SJCRH30 (cell line): ENCODE data around the gene CACHD1. TPM values are rescaled to one million over a fixed set of nuclear protein-coding genes. Genes with fewer than 3 reads are reported as not detected.
A peak's percentile ranks its signal among the peaks of the same experiment; 100 is the strongest.

Experiments used
- DNase-seq, 2 experiments: peaks; one replicate each; pipeline ENCODE4 v3.0.0-alpha.2; 2015 to 2020
- H3K27ac ChIP-seq: fragments of 250-450 bp; sonication (Bioruptor Pico); 2 replicates; pipeline ENCODE4 v1.5.1; 2020; ENCODE audit warnings: mild to moderate bottlenecking, moderate library complexity
- H3K27me3 ChIP-seq: fragments of 250-450 bp; sonication (Bioruptor Pico); 2 replicates; pipeline ENCODE4 v1.5.1; 2020; ENCODE audit warnings: mild to moderate bottlenecking, moderate library complexity
- H3K36me3 ChIP-seq: fragments of 250-450 bp; sonication (Bioruptor Pico); 2 replicates; pipeline ENCODE4 v1.5.1; 2020; ENCODE audit warnings: mild to moderate bottlenecking, moderate library complexity
- H3K4me1 ChIP-seq: fragments of 250-450 bp; sonication (Bioruptor Pico); 2 replicates; pipeline ENCODE4 v1.5.1; 2020; ENCODE audit warnings: mild to moderate bottlenecking, moderate library complexity
- H3K4me3 ChIP-seq: fragments of 250-450 bp; sonication (Bioruptor Pico); 2 replicates; pipeline ENCODE4 v1.5.1; 2020; ENCODE audit warnings: mild to moderate bottlenecking, moderate library complexity
- H3K9me3 ChIP-seq: fragments of 250-450 bp; sonication (Bioruptor Pico); replicated peaks from 2 replicates; pipeline ENCODE4 v1.5.1; 2020; ENCODE audit warnings: mild to moderate bottlenecking, moderate library complexity
- total RNA-seq: library from RNA; depleted of rRNA; stranded (reverse); fragments of >200 nt; shearing (Covaris generic); gene quantifications from 2 replicates; pipeline ENCODE4 v1.2.3, GENCODE V29; 2014

The CACHD1 gene
- total RNA-seq, 1 experiment from 2014 or later, result 12.1 TPM

GRCh38 chr1:64459743-64460142 lies 10.2 kb upstream of the CACHD1 start:
- Histone ChIP-seq H3K4me3 (no peak overlapping the region), H3K36me3 (no peaks in the 10 kb centered on the region), H3K27me3 (no peaks in the 10 kb centered on the region), H3K27ac (no peak overlapping the region), H3K4me1 (no peaks in the 10 kb centered on the region), H3K9me3 (no peaks in the 10 kb centered on the region)
- DNase-seq, result no peak

DNA sequence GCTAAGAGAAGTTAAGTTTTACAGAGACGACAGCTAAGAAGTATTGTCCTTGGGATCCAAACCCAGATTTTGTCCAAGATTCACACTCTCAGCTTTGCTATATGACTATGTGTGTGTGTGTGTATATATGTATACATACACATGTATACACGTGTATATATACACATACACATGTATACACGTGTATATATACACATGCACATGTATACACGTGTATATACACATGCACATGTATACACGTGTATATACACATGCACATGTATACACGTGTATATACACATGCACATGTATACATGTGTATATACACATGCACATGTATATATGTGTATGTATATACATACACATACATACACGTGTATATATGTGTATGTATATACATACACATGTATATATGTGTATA lies 3.9 kb upstream of the CACHD1 start:
- Histone ChIP-seq H3K4me3 (no peak overlapping the region), H3K36me3 (no peaks in the 10 kb centered on the region), H3K27me3 (no peaks in the 10 kb centered on the region), H3K27ac (no peak overlapping the region), H3K4me1 (no peaks in the 10 kb centered on the region), H3K9me3 (no peaks in the 10 kb centered on the region; the same call in 1 of the 2 replicates)
- DNase-seq, result no peak

DNA sequence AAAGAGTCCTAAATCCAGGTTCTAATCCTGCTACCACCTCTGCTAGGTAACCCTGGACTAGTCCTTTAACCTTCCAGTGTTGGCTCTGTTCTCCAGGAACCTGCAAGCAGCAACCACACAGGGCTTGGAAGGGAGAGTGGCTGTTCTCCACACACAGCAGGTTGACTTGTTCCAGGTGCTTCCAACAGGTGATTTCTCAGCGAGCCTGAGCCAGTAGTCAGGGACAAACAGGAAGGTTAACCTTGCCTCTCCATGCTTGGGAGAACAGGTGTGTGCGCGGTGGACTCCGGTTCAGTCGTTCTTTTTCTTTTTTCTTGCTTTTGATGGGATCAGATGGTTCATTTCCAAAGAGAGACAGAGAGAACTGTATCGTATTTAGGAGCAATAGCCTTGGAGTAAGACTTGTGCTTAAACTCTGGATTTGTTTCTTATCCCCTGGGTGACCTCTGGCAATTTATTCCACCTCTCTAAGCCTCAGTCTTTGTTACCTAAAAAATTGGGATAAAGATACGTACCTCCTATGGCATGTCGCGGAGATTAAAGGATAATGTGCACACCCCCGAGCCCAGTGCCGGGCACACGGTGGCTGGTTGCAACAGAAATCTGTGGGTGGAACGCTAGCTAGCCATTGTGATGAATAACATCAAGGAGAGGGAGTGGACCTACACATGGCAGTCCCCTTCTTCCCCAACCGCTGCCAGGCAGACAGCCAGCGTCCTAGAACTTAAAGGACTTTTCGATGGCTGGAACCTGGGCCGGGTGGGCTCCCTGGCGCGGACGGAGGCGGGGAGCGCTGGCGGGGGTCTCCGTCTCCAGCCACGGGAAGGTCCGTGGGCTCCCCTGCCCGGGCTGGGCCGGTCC lies 583 bp upstream of the CACHD1 start:
- Histone ChIP-seq H3K27ac (peak overlapping the region; percentile 60), H3K9me3 (no peaks in the 10 kb centered on the region; the same call in 1 of the 2 replicates), H3K4me3 (peak overlapping the region; percentile 89), H3K4me1 (no peaks in the 10 kb centered on the region), H3K27me3 (no peaks in the 10 kb centered on the region), H3K36me3 (no peaks in the 10 kb centered on the region)
- no peak for DNase-seq

DNA sequence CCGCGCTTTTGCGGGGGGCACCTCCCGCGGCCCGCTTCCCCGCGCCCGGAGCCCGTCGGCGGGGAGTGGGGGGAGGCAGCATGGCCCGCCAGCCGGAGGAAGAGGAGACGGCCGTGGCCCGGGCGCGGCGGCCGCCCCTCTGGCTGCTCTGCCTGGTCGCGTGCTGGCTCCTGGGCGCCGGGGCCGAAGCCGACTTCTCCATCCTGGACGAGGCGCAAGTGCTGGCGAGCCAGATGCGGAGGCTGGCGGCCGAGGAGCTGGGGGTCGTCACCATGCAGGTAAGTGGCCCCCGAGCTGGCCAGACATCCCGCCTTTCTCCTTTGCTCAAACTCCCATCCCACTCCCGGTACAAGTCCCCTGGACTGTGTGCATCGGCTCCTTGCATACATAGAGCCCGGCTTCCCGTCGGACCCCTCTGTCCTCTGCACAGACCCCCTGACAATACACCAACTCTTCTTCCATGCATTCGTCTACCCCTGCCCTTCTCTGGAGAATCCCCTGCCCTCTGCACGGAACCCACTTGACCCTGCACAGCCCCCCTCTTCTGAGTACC lies 812 bp downstream of the CACHD1 start:
- DNase-seq, result peak; percentile 49 to 57
- Histone ChIP-seq H3K36me3 (no peaks in the 10 kb centered on the region), H3K4me1 (no peaks in the 10 kb centered on the region), H3K9me3 (no peaks in the 10 kb centered on the region; the same call in 1 of the 2 replicates), H3K27me3 (no peaks in the 10 kb centered on the region), H3K4me3 (peak overlapping the region; percentile 89), H3K27ac (peak overlapping the region; percentile 60)

DNA sequence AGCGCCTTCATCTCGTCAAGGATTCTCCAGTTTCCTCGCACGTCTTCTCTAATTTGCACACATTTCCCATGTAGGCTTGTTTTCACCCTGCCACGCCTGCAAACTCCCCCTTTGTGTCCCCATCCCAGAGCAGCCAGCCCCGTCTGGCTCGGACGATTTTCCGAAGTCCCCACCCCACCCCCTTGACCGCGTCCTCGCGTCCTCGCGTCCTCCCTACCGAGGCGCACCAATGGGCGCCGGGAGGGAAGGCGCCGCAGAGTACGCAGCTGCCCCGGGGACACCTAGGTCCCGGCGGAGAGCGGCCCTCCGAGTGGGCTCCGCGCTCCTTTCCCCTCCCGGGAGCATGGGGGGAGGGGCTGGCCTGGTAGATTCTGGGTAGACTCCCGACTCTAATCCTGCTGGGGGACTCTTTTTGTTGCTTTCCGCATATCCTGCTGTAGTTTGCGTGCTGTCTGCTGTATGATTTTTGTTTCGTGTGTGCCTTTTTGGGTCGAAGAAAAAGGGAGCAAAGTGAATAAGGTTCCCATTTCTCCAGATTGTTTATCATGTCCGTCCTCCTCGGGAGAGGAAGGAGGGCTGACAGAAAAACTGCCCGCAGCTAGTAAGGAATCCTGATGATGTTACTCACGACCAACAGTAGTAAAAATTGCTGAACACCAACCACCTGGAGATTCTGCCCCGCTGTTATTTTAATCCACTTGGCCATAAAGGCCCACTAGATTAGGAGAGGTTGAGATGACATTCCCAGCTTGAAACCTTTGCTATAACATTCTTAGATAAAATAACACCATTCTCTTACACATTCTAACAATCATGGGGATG lies 1.5 kb downstream of the CACHD1 start:
- peak overlapping the region; percentile 60; the same call in 1 of the 2 replicates for H3K27ac ChIP-seq
- peak; percentile 65 to 74 for DNase-seq
- H3K9me3 ChIP-seq, result no peaks in the 10 kb centered on the region
- no peaks in the 10 kb centered on the region for H3K36me3 ChIP-seq
- H3K4me1 ChIP-seq, result no peaks in the 10 kb centered on the region
- H3K4me3 ChIP-seq, result peak overlapping the region; percentile 89
- no peaks in the 10 kb centered on the region for H3K27me3 ChIP-seq

GRCh38 chr1:64472040-64472376 lies 2.1 kb downstream of the CACHD1 start:
- Histone ChIP-seq H3K4me3 (peak overlapping the region; percentile 89), H3K27ac (no peak overlapping the region), H3K27me3 (no peaks in the 10 kb centered on the region), H3K9me3 (no peaks in the 10 kb centered on the region), H3K4me1 (no peaks in the 10 kb centered on the region), H3K36me3 (no peaks in the 10 kb centered on the region)
- DNase-seq, result no peak

DNA sequence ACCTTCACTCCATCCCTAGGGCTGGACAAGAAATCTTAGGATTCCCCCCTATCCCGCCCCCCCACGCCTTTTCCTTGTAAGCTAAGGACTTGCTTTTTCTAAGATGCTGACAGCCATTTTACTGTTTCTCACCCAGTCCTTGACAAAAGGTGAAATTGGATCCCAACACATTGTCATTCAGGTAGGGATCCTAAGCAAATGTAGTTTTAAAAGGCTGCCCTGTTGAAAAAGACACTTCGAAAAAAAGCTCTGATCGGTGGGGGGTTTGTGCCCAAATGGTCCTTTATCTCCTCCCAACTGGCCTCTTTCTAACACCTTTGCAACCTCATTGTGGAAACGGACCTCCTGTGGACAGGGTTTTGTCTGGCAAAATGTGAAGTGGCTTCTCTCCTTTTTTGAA lies 2.9 kb downstream of the CACHD1 start:
- Histone ChIP-seq H3K27ac (no peak overlapping the region), H3K36me3 (no peaks in the 10 kb centered on the region), H3K4me3 (no peak overlapping the region), H3K4me1 (no peaks in the 10 kb centered on the region), H3K9me3 (no peaks in the 10 kb centered on the region), H3K27me3 (no peaks in the 10 kb centered on the region)
- DNase-seq, result no peak

DNA sequence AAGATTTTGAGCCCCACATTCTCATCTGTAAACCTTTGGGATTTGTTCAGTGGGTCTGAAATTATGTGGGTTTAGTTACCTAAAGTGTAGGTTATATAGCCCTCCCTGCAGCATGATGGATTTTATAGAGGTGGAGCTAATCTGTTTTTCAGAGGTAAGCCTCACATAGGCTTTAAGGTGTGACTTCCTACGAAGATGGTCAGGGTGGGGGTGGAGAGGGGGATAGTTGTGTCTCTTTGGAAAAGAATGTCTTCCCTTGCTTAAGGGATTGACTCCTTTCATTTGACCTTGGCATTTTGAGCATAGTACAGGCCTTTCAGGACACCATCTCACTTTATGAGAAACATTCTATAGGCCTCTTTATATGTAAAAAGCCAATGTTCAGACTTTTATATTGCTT lies 3.4 kb downstream of the CACHD1 start:
- Histone ChIP-seq H3K27me3 (no peaks in the 10 kb centered on the region), H3K36me3 (no peaks in the 10 kb centered on the region), H3K4me3 (no peak overlapping the region), H3K9me3 (no peaks in the 10 kb centered on the region), H3K4me1 (no peaks in the 10 kb centered on the region), H3K27ac (no peak overlapping the region)
- no peak for DNase-seq

- Histone ChIP-seq H3K4me1 (no peaks in the 10 kb centered on the region), H3K36me3 (no peaks in the 10 kb centered on the region), H3K9me3 (no peaks in the 10 kb centered on the region), H3K27ac (no peak overlapping the region), H3K27me3 (no peaks in the 10 kb centered on the region), H3K4me3 (no peak overlapping the region)
- DNase-seq, result no peak
These were observed 4.2 kb downstream of the CACHD1 start for GRCh38 chr1:64474133-64474532.

- H3K27ac ChIP-seq, result no peak overlapping the region
- H3K4me3 ChIP-seq, result no peak overlapping the region
- H3K9me3 ChIP-seq, result no peaks in the 10 kb centered on the region
- no peaks in the 10 kb centered on the region for H3K27me3 ChIP-seq
- H3K4me1 ChIP-seq, result no peaks in the 10 kb centered on the region
- peak; percentile 44 to 60 for DNase-seq
- H3K36me3 ChIP-seq, result no peaks in the 10 kb centered on the region
These were observed 4.9 kb downstream of the CACHD1 start for GRCh38 chr1:64474665-64475439.

- Histone ChIP-seq H3K27me3 (no peaks in the 10 kb centered on the region), H3K9me3 (no peaks in the 10 kb centered on the region), H3K36me3 (no peaks in the 10 kb centered on the region), H3K4me3 (no peak overlapping the region), H3K27ac (no peak overlapping the region), H3K4me1 (peaks cover 5% of the 10 kb centered on the region)
- DNase-seq, result no peak
These were observed 6.5 kb downstream of the CACHD1 start for GRCh38 chr1:64476251-64476952.

DNA sequence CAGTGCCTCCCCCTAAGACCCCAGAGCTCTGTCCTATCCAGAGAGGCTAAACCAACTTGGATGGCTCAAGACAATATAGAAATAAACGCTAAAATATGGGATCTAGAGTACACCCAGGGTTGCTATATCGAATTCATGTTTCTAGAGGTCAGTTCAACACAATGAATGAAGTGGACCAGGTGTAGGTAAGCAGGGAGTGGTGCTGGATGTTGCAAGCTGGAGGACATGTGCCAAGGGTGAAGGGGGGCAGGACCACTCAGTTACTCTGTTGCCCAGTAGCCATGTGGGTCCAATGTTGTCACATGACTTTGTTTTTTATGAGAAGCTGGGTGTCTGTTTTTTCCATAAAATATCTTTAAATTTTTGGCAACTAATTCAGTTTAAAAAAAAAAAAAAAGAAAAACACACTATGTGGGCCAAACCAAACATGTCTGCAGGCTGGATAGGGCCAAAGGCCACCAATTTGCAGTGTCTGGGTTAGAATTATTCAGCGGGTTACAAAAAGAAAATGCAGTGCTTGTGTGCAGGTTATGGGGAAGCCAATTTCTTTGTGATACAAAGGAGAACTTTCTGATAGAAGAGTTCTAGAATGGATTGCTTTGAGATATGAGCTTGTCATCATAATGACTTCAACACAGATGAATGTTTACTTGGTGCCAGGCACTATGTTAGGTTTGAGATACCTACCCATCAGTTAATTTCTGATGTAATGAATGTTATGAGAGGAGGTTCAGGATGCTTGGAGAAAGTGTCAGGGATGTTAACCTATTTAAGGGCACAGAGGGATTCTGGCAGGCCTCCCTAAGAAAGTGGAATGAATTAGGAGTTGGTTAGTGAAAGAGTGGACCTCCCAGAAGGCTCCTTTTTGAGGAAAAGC lies 8.9 kb downstream of the CACHD1 start:
- Histone ChIP-seq H3K27ac (no peak overlapping the region), H3K36me3 (no peaks in the 10 kb centered on the region), H3K9me3 (no peaks in the 10 kb centered on the region), H3K4me1 (peaks cover 12% of the 10 kb centered on the region), H3K27me3 (no peaks in the 10 kb centered on the region), H3K4me3 (no peak overlapping the region)
- no peak for DNase-seq

- Histone ChIP-seq H3K4me3 (no peak overlapping the region), H3K9me3 (no peaks in the 10 kb centered on the region), H3K36me3 (no peaks in the 10 kb centered on the region), H3K27ac (no peak overlapping the region), H3K4me1 (peaks cover 12% of the 10 kb centered on the region), H3K27me3 (no peaks in the 10 kb centered on the region)
- DNase-seq, result no peak
These were observed 9.9 kb downstream of the CACHD1 start for GRCh38 chr1:64479874-64480273.
